Keratinocyte (primary cell): ENCODE measurements around the gene TGM4. TPM values are rescaled to one million over a fixed set of nuclear protein-coding genes. Genes with fewer than 3 reads are reported as not detected.

Experiments
- DNase-seq: peaks from one replicate; pipeline ENCODE4 v3.0.0-alpha.2; 2011; ENCODE audit warnings: low read depth, missing footprints, low spot score
- FAIRE-seq: peaks from 2 replicates; lab custom pipeline; 2011; peaks lifted over from hg19 to GRCh38; lab: Jason Lieb, UNC
- H2AFZ ChIP-seq: 2 replicates; pipeline ENCODE4 v1.6.0; 2012; ENCODE audit warnings: low read length, control low read depth, inconsistent platforms; ENCODE audit not compliant: control insufficient read depth
- H3K27ac ChIP-seq: 2 replicates; pipeline ENCODE4 v1.5.1; 2011; ENCODE audit warnings: low read length; ENCODE audit not compliant: control insufficient read depth, insufficient read depth
- H3K27me3 ChIP-seq: 3 replicates; pipeline ENCODE4 v1.6.0; 2011; ENCODE audit warnings: low read length; ENCODE audit not compliant: control insufficient read depth, insufficient read depth; ENCODE audit errors: extremely low read depth
- H3K36me3 ChIP-seq, 2 experiments: 2 replicates in 1 of 2; 3 replicates in 1 of 2; pipeline ENCODE4 v1.5.1; 2011; ENCODE audit warnings: low read length in 2 of 2, mild to moderate bottlenecking in 1 of 2; ENCODE audit not compliant: control insufficient read depth in 2 of 2, insufficient read depth in 2 of 2; ENCODE audit errors: extremely low read depth in 1 of 2
- H3K4me1 ChIP-seq: 3 replicates; pipeline ENCODE4 v1.5.1; 2011; ENCODE audit warnings: low read length; ENCODE audit not compliant: control insufficient read depth, insufficient read depth; ENCODE audit errors: extremely low read depth
- H3K4me2 ChIP-seq: 3 replicates; pipeline ENCODE4 v1.6.0; 2011; ENCODE audit warnings: low read depth, low read length; ENCODE audit not compliant: control insufficient read depth, insufficient read depth; ENCODE audit errors: extremely low read depth
- H3K4me3 ChIP-seq, 3 experiments: fragments of 200-600 bp in 1 of 3; sonication (generic) in 1 of 3; 2 replicates in 2 of 3; 3 replicates in 1 of 3; pipeline ENCODE4 v1.5.1; 2011 to 2016; ENCODE audit warnings: low read length in 3 of 3, mild to moderate bottlenecking in 3 of 3, control low read depth in 2 of 3, inconsistent platforms in 1 of 3, low read depth in 1 of 3, mixed read lengths in 1 of 3, mixed run types in 1 of 3, moderate library complexity in 1 of 3; ENCODE audit not compliant: control insufficient read depth in 2 of 3, insufficient read depth in 2 of 3; ENCODE audit errors: extremely low read depth in 1 of 3
- H3K79me2 ChIP-seq: 2 replicates; pipeline ENCODE4 v1.6.0; 2012; ENCODE audit warnings: low read length; ENCODE audit not compliant: control insufficient read depth, insufficient read depth
- H3K9ac ChIP-seq: 3 replicates; pipeline ENCODE4 v1.6.0; 2011; ENCODE audit warnings: low read length; ENCODE audit not compliant: control insufficient read depth, insufficient read depth; ENCODE audit errors: extremely low read depth
- H3K9me1 ChIP-seq: 3 replicates; pipeline ENCODE4 v1.6.0; 2011; ENCODE audit warnings: low read length; ENCODE audit not compliant: control insufficient read depth, insufficient read depth; ENCODE audit errors: extremely low read depth
- H3K9me3 ChIP-seq: 2 replicates; pipeline ENCODE4 v1.5.1; 2012; ENCODE audit warnings: low read depth, low read length; ENCODE audit not compliant: control insufficient read depth
- H4K20me1 ChIP-seq: 3 replicates; pipeline ENCODE4 v1.6.0; 2011; ENCODE audit warnings: low read length; ENCODE audit not compliant: control insufficient read depth, insufficient read depth; ENCODE audit errors: extremely low read depth
- EZH2 ChIP-seq: IDR thresholded peaks from one replicate; pipeline ENCODE4 v1.6.1; 2012; ENCODE audit warnings: inconsistent platforms, mild to moderate bottlenecking, low read length, moderate library complexity
- dilution Hi-C: fragments of 300-500 bp; cut with MboI; formaldehyde crosslinking; loops from one replicate; pipeline ENCODE4 v1.7.0; 2020; ENCODE audit warnings: low sequenced_read_pairs; ENCODE audit not compliant: extremely low pct_ligation_motif_present
- polyA plus RNA-seq, 5 experiments: library from polyadenylated mRNA; depleted of rRNA in 3 of 5; stranded (reverse) in 3 of 5; stranded (forward) in 1 of 5; unstranded in 1 of 5; fragments of >200 nt; gene quantifications; 1 replicate in 1 of 5; 2 replicates in 3 of 5; 3 replicates in 1 of 5; pipeline versions ENCODE4 v1.2.1 to v1.2.3, GENCODE V29; 2011 to 2012; ENCODE audit warnings: missing spikeins in 2 of 5, low read depth in 1 of 5, low replicate concordance in 1 of 5
- TF ChIP-seq, protein P1 (sequence below), 3 experiments: IDR thresholded peaks in 1 of 3; conservative IDR thresholded peaks in 1 of 3; optimal IDR thresholded peaks in 1 of 3; 2 replicates in 2 of 3; 3 replicates in 1 of 3; pipeline versions ENCODE3 to v1.5.1; 2011; ENCODE audit warnings: low read length in 3 of 3, mild to moderate bottlenecking in 3 of 3, moderate library complexity in 2 of 3, control low read depth in 1 of 3, inconsistent platforms in 1 of 3; ENCODE audit not compliant: insufficient read depth in 2 of 3; ENCODE audit errors: extremely low read depth in 1 of 3

Gene TGM4
- polyA plus RNA-seq, 1 donor (not counting 4 experiments of a cell fraction or from before 2014, with no cell fraction given): 1.3 TPM

DNA sequence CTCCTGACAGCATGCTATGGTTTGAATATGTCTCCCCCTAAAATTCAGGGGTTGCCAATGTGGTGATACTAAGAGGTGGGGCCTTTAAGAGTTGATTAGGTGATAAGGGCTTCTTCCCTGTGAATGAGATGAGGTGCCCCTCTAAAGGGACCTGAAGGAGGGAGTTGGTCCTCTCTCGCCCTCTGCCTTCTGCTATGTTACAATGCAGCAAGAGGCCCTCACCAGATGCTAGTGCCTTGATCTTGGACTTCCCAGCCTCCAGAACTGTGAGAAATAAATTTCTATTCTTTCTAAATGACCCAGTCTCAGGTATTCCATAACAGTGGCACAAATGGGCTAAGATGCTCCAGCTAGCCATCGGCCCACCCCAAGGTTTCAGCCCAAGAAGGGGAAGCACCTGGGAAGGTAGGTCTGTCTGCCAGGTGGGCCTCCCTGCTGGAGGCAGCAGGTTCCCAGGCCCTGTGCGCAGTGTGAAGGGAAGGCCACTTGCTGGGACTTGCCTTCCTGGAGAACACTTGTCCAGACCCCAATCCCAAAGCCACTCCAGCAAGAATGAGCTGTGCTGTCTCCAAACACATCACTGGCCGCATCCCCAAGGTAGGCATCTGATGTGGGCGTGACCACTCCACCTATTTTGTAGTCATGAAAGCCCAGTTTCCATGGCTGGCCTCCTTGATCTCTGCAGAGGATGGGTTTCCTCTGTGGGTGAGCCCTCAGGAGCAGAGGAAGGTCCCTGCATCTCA, 9.0 kb downstream of the TGM4 start:
- TF ChIP-seq, protein P1, sequence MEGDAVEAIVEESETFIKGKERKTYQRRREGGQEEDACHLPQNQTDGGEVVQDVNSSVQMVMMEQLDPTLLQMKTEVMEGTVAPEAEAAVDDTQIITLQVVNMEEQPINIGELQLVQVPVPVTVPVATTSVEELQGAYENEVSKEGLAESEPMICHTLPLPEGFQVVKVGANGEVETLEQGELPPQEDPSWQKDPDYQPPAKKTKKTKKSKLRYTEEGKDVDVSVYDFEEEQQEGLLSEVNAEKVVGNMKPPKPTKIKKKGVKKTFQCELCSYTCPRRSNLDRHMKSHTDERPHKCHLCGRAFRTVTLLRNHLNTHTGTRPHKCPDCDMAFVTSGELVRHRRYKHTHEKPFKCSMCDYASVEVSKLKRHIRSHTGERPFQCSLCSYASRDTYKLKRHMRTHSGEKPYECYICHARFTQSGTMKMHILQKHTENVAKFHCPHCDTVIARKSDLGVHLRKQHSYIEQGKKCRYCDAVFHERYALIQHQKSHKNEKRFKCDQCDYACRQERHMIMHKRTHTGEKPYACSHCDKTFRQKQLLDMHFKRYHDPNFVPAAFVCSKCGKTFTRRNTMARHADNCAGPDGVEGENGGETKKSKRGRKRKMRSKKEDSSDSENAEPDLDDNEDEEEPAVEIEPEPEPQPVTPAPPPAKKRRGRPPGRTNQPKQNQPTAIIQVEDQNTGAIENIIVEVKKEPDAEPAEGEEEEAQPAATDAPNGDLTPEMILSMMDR (optimal IDR thresholded peaks at IDR 0.05 in 1 of 3, IDR thresholded peaks at IDR 0.05 in 1 of 3, conservative IDR thresholded peaks at IDR 0.05 in 1 of 3; ENCODE audit: extremely low read depth in 1 of 3, insufficient read depth in 2 of 3, low read length in 3 of 3): peak; percentile 20 to 52 (median 29)
- no peak for TF ChIP-seq EZH2
- Histone ChIP-seq H3K9me1 (no peaks in the 10 kb centered on the region), H3K9me3 (no peaks in the 10 kb centered on the region), H3K4me1 (peaks cover 51% of the 10 kb centered on the region), H2AFZ (peak overlapping the region; percentile 72), H3K79me2 (no peaks in the 10 kb centered on the region), H3K4me2 (peak overlapping the region; percentile 79), H3K9ac (peak overlapping the region; percentile 82), H3K27ac (peak overlapping the region; percentile 98), H4K20me1 (no peaks in the 10 kb centered on the region), H3K4me3 (peak overlapping the region in 2 of 3 experiments; percentile 30 to 38), H3K36me3 (no peaks in the 10 kb centered on the region), H3K27me3 (no peaks in the 10 kb centered on the region)
- DNase-seq (peak; percentile 91), FAIRE-seq (peak; percentile 92)
- dilution Hi-C loops: no loop called here

DNA sequence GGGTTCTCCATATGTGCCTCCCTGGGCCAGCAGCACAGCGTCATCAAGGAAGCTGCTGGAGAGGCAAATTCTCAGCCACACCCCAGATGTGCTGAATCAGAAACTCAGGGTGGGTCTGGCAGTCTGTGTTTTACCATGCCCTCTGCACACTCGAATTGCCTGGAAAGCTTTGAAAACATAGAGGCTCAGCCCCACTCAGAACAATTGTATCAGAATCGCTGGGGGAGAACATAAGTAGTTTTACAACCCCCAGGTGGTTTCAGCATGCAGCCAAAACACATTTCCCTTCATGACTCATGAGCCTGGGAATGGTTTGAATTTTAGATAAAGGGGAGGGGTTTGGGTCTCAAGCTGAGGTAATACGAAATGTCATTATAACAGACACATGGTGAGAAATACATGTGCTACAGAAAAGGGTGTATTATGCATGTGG, 9.6 kb downstream of the TGM4 start:
- TF ChIP-seq, protein P1 (optimal IDR thresholded peaks at IDR 0.05 in 1 of 3, IDR thresholded peaks at IDR 0.05 in 1 of 3, conservative IDR thresholded peaks at IDR 0.05 in 1 of 3; ENCODE audit: extremely low read depth in 1 of 3, insufficient read depth in 2 of 3, low read length in 3 of 3): no peak
- no peak for TF ChIP-seq EZH2
- peak overlapping the region; percentile 72 for H2AFZ ChIP-seq
- peak overlapping the region; percentile 79 for H3K4me2 ChIP-seq
- H3K4me1 ChIP-seq: peaks cover 51% of the 10 kb centered on the region
- peak overlapping the region; percentile 82 for H3K9ac ChIP-seq
- dilution Hi-C loops: no loop called here
- H3K79me2 ChIP-seq: no peaks in the 10 kb centered on the region
- DNase-seq (peak; percentile 79), FAIRE-seq (no peak)
- peak overlapping the region in 2 of 3 experiments; percentile 30 to 38 for H3K4me3 ChIP-seq
- no peaks in the 10 kb centered on the region for H3K27me3 ChIP-seq
- peak overlapping the region; percentile 98 for H3K27ac ChIP-seq
- no peaks in the 10 kb centered on the region for H3K9me3 ChIP-seq
- no peaks in the 10 kb centered on the region for H4K20me1 ChIP-seq
- H3K9me1 ChIP-seq: no peaks in the 10 kb centered on the region
- H3K36me3 ChIP-seq: no peaks in the 10 kb centered on the region
